ENCODE data around the gene PGLYRP3. TPM values are rescaled to one million over a fixed set of nuclear protein-coding genes. Genes with fewer than 3 reads are reported as not detected.
A peak's percentile ranks its signal among the peaks of the same experiment; 100 is the strongest.

Gene PGLYRP3
- total RNA-seq, 1 donor from 2014 or later, result 31.3 TPM

GRCh38 chr1:153313288-153313687, 536 bp upstream of the PGLYRP3 start:
- no peak for ATAC-seq

- ATAC-seq, result no peak
Observed at GRCh38 chr1:153310526-153310925, 2.2 kb downstream of the PGLYRP3 start.

DNA sequence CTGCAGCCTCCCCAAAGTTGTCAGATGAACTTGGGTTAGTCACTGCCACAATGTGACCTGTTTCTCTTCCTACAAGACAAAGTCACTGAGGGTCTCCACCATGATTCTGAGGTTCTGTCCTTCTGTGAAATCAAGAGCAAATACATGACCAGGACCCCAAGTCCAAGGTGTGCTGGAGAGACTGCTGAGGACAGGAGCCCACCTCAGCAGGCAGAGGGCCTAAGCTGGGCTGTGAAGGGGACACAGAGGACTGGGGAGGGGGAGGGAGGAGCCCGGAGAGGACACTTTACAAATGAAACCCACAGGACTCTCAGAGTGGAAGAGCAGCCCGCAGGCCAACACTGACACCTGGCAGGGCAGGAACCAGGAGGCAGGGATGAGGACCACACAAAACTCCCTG, 3.3 kb downstream of the PGLYRP3 start:
- no peak for ATAC-seq

DNA sequence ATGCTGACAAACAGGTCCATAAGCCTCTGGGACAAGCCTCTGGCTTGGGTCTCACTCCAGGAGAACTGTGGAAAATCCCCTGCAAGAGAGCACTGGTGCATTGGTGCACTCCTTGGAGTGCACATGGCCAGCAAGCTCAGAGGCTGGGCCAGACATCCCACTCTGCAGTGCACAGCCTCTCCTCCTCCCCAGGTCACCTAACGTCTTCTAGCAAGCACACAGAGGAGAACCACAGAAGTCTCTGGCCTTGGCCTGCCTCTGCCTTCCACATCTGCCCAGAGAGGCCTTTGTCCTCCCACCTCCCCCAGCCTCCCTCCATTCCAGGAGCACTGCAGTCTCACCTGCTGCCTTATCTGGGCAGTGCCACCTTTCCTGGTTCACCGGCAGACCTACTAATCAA, 4.2 kb downstream of the PGLYRP3 start:
- no peak for ATAC-seq

GRCh38 chr1:153307221-153307600, 5.5 kb downstream of the PGLYRP3 start:
- ATAC-seq, result no peak

- no peak for ATAC-seq
Observed at GRCh38 chr1:153306303-153307220, 6.2 kb downstream of the PGLYRP3 start.

DNA sequence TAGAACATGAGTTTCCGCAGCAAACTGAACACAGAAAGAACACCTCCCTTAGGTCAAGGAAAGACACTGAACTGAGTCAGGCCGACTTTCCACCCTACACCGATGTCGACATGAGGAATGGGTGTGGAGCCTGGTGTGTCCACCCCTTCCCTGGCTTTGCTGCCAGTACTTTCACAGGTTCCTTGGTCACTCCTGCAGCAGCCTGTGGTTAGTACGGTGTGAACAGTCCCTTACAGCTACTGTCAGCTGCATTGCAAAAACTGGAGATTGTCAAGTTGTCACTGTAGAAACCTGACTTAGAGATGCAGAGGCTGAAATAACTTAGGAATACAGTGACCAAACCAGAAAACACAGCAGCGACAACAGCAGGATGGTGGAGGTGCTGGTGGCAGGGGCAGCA, 7.1 kb downstream of the PGLYRP3 start:
- peak; percentile 50 for ATAC-seq

DNA sequence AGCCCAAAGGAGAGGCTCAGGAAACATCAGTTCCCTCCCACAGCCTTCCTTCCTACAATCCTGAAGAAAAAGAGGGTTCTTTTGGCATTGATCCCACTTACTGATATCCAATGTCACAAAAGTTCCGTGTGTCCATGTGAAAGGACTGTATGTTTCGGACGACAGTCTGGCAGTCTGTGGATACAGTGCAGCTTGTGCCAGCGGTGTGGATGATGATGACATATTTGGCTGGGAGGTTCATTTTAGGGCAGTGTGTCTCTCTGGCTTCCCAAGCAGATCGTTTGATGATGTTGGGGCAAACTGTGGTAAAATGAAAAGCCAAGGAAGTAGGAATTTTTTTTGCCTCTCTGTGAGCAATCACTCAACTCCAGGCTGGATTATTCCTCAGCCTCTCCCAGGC, 10.4 kb downstream of the PGLYRP3 start:
- no peak for ATAC-seq

DNA sequence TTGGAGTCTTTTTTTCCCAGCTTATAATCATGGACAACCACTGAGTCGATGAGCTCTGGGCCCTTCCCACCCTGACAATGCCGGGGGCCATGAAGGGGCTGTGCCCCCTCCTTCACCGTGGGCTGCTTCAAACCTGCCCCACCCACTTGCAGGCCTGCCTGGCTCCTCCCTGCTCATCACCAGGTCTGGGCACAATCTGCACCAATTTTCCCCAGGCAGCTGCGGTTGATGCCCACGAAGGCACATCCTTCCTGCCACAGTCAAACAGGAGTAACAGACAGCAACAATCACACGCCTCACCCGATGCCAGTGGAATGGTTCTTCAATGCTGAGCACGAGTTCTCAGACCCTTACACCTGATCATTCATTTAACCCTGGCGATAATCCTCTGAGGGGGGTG, 18.9 kb downstream of the PGLYRP3 start:
- ATAC-seq, result no peak

- ATAC-seq, result peak; percentile 3
Observed at GRCh38 chr1:153293480-153293775, 19.3 kb downstream of the PGLYRP3 start.

GRCh38 chr1:153292740-153293479, 19.8 kb downstream of the PGLYRP3 start:
- peak; percentile 58 for ATAC-seq

- peak; percentile 82 for ATAC-seq
Observed at GRCh38 chr1:153292185-153292584, 20.6 kb downstream of the PGLYRP3 start.

DNA sequence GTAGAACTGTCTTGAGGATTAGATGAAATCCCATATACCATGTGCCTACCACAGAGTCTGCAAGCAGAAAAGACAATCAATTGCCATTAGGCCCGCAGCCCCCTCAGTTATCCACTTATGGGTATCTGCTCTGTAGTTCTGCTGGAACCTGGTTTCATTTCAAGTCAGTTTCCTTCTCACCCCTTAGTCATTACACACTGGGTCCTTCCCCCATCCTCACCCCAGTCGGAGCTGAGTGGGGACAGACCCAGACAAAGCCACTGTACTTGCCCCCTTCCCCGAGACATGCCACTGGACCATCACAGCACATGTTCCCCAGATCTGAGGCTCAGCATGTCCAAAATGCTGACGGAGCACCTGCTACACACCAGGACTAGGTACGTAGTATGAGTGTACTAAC, 21.2 kb downstream of the PGLYRP3 start:
- ATAC-seq, result no peak

GRCh38 chr1:153288634-153289275, 24.0 kb downstream of the PGLYRP3 start:
- peak; percentile 82 for ATAC-seq

- peak; percentile 97 for ATAC-seq
Observed at GRCh38 chr1:153277852-153278251, 34.9 kb downstream of the PGLYRP3 start.

- peak; percentile 25 for ATAC-seq
Observed at GRCh38 chr1:153272186-153272585, 40.6 kb downstream of the PGLYRP3 start.

GRCh38 chr1:153271711-153272110, 41.0 kb downstream of the PGLYRP3 start:
- no peak for ATAC-seq

DNA sequence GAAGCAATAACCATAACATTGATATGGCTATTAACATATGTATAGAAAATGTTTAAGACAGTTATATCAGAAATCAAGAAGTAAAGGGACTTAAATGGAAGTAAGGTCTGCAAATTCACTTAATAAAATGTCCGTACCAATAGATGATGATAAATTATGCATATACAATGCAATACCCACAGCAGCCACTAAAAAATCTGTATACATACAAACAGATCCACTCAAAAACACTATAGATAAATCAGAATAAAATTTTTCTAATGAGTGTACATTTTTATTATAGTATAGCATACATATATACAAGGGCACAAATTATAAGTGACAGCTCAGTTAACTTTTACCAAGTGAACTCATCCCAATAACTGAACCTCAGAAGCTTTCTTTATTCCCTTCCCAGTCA, 47.3 kb downstream of the PGLYRP3 start:
- ATAC-seq, result no peak

- no peak for ATAC-seq
Observed at GRCh38 chr1:153262462-153263157, 50.1 kb downstream of the PGLYRP3 start.

DNA sequence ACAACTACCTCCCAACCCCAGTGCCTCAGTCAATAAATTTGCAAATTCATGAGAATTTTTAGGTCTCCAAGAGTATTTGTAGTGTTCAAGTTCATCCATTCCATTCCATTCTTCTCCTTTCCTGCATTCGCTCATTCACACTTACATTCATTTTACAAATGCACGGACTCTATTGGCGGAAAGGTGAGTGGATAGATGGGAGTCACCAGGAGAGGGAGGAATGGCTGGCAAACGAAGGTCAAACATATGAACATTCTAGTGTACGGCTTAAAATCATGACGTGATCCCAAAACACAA, 50.7 kb downstream of the PGLYRP3 start:
- ATAC-seq, result no peak

- ATAC-seq, result peak; percentile 44
Observed at GRCh38 chr1:153261281-153262069, 51.3 kb downstream of the PGLYRP3 start.

DNA sequence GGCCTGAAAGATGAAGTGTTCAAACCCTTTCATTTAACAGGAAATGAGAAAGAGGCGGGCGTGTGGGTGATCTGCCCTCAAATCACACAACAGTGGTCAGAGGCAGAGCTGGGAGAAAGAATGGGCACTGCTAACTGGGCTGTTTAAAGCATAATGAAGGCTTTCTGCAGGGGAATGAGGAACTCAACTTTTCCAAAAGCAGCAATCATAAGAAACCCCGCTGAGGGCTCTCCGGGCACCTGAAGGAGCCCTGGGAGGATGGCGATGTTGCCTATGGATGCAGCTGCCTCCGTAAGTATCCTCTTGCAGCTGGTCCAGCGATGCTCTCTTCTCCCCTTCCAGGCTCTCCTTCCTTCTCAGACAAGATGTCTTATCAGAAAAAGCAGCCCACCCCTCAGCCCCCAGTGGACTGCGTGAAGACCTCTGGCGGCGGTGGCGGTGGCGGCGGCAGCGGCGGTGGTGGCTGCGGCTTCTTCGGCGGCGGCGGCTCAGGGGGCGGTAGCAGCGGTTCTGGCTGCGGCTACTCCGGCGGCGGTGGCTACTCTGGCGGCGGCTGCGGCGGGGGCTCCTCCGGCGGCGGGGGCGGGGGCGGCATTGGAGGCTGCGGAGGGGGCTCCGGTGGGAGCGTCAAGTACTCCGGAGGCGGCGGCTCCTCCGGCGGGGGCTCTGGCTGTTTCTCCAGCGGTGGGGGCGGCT, 52.0 kb downstream of the PGLYRP3 start:
- no peak for ATAC-seq
